ENCODE measurements around the gene PDGFRB.

- TF ChIP-seq CTCF (IDR thresholded peaks at IDR 0.05): no peak
- no peak for TF ChIP-seq POLR2A (IDR thresholded peaks at IDR 0.05)
Observed at GRCh38 chr5:150101023-150101422, 54.6 kb downstream of the PDGFRB start.
